HG03066 (cell line): Measurements from ENCODE around the gene PTPRE.
A peak's percentile ranks its signal among the peaks of the same experiment; 100 is the strongest.

Experiments used
- ATAC-seq: cut with Tn5 transposase; IDR thresholded peaks from one replicate; pipeline ENCODE4 v1.9.1; 2021; ENCODE audit warnings: low read depth; ENCODE audit not compliant: unreplicated experiment

Gene PTPRE

GRCh38 chr10:128054163-128054970 lies 147.5 kb downstream of the PTPRE start:
- no peak for ATAC-seq

DNA sequence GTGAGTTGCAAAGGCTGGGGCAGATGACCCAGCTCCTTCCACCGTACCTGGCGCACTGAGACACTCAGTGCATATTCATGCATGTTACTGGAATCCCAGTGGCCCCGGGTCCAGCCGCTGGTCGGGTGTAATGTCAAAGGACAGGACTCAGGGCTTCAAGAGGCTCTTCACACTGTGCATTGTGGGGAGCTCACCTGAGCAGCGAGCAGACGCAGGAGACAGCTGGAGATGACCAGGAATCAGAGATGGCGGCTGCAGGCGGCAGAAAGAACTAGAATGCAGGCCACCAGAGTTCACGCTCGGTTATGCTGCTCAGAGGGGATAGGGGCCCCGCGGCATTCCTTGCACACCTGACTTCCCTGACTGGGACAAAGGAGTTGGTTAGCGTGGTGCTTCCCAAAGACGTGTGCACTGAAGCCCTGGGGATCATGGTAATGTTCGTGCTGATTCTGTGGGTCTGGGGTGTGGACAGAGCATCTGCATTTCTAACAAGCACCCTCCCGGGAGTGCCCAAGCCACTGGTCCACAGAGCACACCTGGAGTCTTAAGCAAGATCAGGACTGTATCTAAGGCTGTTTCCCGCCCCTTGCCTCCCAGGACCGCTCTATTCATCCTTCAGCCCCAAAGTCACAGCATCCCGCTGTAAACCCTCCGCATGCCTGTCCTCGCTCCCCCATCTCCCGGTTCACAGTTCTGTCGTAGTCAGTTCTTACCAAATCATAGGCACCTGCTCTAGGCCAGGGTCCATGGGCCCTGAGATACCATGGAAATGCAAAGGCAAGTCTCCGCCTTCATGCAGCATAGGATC lies 148.4 kb downstream of the PTPRE start:
- no peak for ATAC-seq

DNA sequence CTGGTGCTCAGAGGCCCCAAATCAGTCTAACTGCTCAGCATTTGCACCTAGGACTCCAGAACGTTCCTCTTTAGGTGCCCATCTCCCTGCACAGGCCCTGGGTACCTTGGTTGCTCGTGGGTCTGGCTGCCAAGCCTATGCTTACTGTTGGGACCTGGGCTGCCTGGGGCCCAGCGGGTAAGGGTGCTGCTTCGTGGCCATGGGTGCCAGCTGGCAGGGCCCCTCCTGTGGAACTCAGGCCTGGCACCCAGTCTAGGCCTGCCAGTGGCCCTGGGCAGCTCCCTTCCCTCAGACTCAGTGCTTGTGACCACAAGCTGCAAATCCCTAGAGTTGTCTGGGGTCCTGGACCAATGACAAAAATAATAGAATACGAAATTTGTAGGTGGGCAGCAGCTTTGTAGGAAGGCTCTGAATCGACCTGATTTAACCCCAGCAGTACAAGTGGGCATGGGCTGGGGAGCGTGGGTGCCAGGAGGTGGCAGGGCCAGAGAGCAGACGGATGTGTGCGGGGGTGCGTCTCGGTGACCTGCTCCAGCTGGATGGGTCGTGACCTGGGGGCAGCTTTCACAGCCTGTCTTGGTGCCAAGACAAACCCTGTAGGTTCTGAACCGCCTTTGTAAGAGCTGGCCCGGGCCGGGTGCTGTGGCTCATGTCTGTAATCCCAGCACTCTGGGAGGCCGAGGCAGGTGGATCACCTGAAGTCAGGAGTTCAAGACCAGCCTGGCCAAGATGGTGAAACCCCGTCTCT lies 149.6 kb downstream of the PTPRE start:
- no peak for ATAC-seq

GRCh38 chr10:128058106-128058749 lies 151.3 kb downstream of the PTPRE start:
- no peak for ATAC-seq

DNA sequence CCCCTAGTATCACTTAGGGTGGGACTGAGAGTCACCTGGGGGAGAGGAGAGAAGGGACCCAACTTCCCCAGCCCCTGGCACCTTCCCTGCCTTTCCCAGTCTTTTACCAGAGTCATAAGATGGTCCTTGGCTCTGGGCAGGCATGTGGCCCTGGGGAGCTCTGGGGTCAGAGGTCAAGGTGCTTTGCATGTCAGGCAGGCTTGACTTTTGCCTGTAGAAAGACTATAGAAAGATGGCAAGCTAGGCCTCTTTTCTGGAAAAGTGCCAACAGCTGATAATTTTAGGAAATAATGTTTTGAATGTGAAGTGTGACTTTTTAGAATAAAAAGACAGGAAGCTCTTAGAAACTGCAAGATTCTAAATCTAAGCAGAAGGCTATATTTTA lies 151.8 kb downstream of the PTPRE start:
- ATAC-seq = no peak

- ATAC-seq = no peak
These were observed 152.5 kb downstream of the PTPRE start for GRCh38 chr10:128059266-128059981.

DNA sequence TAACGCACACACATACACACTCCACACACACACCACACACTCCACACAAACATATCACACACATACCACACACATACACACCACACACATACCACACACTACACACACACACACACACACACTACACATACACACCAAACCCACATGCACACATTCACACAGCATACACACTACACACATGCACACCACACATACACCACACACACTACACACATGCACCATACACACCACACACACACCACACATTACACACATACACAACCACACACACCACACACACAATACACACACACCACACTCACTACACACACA lies 153.0 kb downstream of the PTPRE start:
- ATAC-seq = no peak

GRCh38 chr10:128060341-128061250 lies 153.7 kb downstream of the PTPRE start:
- no peak for ATAC-seq

- no peak for ATAC-seq
These were observed 154.7 kb downstream of the PTPRE start for GRCh38 chr10:128061306-128062300.

DNA sequence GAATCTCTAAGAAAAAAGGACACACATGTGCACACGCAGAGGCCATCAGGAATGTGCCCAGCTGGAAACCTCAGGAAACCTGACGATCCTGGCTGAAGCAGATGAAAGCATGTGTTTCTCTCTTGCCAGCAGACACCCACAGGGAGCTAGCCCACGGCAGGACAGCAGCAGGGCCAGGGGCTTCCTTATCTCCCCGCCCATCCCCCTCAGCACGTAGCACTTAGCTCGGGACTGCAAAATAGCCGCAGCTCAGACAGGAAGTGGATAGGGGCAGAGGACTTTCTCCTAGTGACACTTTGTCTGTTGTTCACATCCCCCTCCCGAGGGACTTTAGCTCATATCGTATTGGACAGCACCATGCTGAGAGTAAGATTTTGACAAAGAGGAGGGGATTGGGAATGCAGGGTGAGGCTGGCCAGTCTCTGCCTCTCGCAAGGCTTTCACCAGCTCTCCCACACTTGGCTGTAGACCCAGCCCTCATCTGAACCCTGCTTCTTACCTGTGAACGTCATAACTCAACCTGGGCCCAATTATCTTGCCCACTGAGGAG lies 155.5 kb downstream of the PTPRE start:
- ATAC-seq = peak; percentile 2

- peak; percentile 57 for ATAC-seq
These were observed 156.1 kb downstream of the PTPRE start for GRCh38 chr10:128062881-128063563.

DNA sequence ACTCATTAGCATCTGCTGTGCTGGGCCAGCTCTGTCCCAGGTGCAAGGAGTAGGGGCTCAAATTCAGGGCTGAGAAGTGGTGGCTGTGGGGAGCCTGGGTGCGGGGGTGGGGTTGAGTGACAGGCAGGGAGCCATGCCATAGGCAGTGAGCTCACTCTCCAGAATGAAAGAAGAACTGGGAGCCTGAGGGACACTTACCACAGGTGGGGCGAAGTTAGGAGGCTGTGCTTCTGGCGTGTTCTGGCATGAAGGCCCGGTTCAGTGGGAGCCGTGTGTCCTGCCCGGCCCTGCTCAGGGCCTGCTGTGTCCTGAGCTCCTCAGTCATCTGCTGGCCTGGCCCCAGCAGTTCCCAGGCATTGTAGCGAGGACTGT lies 156.8 kb downstream of the PTPRE start:
- ATAC-seq = peak; percentile 28

DNA sequence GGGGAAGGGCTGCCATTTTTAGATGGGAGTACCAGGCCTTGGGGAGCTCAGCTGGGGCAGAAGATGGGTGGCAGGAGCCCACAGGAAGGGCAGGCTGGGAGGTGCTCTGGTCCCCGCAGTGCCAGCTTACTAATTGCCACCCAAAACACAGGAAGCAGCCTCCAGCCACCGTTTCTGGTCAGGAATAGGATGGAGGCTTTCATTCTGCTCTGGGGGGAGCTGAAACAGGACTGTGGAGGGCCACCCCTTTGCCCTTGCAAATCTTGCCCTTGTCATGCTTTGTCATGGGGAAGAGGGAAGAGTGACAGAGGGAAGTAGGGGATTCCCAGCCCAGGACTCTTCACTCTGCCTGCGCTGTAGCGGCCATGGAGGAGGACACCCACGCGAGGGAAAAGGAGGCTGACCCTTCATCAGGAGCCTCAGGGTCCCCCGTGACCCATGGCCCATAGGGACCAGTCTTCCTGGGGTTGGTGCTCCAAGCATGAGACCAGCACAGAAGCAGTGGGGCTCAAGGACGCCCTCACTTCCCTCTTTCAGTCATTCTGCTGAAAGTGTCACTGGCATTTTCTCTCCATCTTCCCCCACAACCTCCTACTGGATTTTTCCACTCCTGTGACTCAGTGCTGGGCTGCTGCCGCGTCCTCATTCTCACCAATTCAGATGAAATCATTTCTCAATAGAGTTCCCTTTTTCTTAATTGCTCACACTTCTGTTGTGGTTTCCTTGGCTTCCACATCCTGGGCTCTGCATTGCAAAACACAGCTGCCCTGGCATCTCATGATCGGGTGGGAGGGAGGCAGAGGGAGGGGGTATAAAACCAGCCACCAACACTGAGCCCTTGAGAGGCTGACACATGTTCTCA lies 157.4 kb downstream of the PTPRE start:
- peak; percentile 29 for ATAC-seq

DNA sequence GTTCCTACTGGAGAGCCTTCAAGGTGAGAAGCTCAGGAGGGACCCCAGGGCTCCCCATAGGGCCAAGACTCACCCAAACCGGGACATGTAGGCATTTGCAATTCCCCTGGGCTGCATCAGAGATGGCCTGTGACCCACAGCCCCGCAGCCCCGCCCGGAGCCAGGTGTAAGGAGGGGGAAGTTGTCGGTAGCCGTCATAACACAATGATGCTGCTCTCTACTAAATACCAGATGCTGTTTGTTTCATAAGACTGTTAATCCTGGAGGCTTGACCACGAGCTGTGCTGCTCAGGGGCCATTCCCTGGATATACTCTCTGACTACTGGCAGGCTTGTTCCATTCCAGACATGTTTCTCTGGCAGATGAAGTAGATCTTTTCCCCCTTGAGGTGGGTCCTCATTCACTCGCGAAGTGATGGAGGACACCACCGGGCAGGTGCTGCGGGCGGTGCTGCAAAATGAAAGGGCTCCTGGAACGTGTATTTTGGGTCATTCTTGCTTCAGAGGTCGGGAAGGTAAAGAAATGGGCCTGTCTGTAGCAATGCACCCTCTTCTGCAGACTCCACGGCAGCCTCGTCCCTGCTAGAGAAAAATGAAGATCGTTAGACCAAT lies 158.2 kb downstream of the PTPRE start:
- ATAC-seq = no peak

GRCh38 chr10:128065881-128066534 lies 159.1 kb downstream of the PTPRE start:
- no peak for ATAC-seq
